CD4-positive, alpha-beta T cell treated with Interleukin-4 for 4 hours (primary cell): ENCODE data around the gene DELE1.

Experiments used
- DNase-seq: peaks from one replicate; pipeline ENCODE4 v3.0.0-alpha.2; 2020

The DELE1 gene

GRCh38 chr5:141928051-141928450 is 4.4 kb downstream of the DELE1 start:
- DNase-seq, result no peak

- no peak for DNase-seq
These were observed 5.9 kb downstream of the DELE1 start for GRCh38 chr5:141929398-141930058.

- DNase-seq, result no peak
These were observed 8.0 kb downstream of the DELE1 start for GRCh38 chr5:141931694-141932093.

GRCh38 chr5:141933151-141933550 is 9.5 kb downstream of the DELE1 start:
- no peak for DNase-seq

GRCh38 chr5:141934099-141934844 is 10.6 kb downstream of the DELE1 start:
- DNase-seq, result no peak

GRCh38 chr5:141935538-141935937 is 11.9 kb downstream of the DELE1 start:
- no peak for DNase-seq

GRCh38 chr5:141940695-141941271 is 17.1 kb downstream of the DELE1 start:
- no peak for DNase-seq

GRCh38 chr5:141941307-141941706 is 17.6 kb downstream of the DELE1 start:
- DNase-seq, result no peak

- no peak for DNase-seq
These were observed 18.1 kb downstream of the DELE1 start for GRCh38 chr5:141941779-141942178.

- no peak for DNase-seq
These were observed 18.6 kb downstream of the DELE1 start for GRCh38 chr5:141942185-141942857.

- DNase-seq, result no peak
These were observed 20.4 kb downstream of the DELE1 start for GRCh38 chr5:141944076-141944475.

- no peak for DNase-seq
These were observed 21.9 kb downstream of the DELE1 start for GRCh38 chr5:141945511-141946051.

GRCh38 chr5:141947316-141947715 is 23.6 kb downstream of the DELE1 start:
- DNase-seq, result no peak

- DNase-seq, result no peak
These were observed 25.1 kb downstream of the DELE1 start for GRCh38 chr5:141948812-141949211.

GRCh38 chr5:141949511-141949910 is 25.8 kb downstream of the DELE1 start:
- no peak for DNase-seq

GRCh38 chr5:141950207-141951005 is 26.7 kb downstream of the DELE1 start:
- no peak for DNase-seq

GRCh38 chr5:141951332-141951781 is 27.7 kb downstream of the DELE1 start:
- DNase-seq, result no peak

GRCh38 chr5:141952020-141952419 is 28.3 kb downstream of the DELE1 start:
- no peak for DNase-seq

GRCh38 chr5:141954194-141954593 is 30.5 kb downstream of the DELE1 start:
- DNase-seq, result no peak

- DNase-seq, result no peak
These were observed 33.8 kb downstream of the DELE1 start for GRCh38 chr5:141957367-141957996.

GRCh38 chr5:141958113-141958512 is 34.4 kb downstream of the DELE1 start, which contains the start of gene PCDH12:
Gene PCDH12, minus strand, starts transcription at chr5:141958202. Its CDS starts 351 bp downstream, at chr5:141957851.
- DNase-seq, result peak; percentile 23
